Occipital lobe (tissue), 2 donors: ENCODE results near the gene SPTLC2. TPM values are rescaled to one million over a fixed set of nuclear protein-coding genes. Genes with fewer than 3 reads are reported as not detected.

Source experiments
- DNase-seq: peaks from one replicate; lab custom pipeline; 2025; lab: John Stamatoyannopoulos, UW
- total RNA-seq: library from RNA; depleted of rRNA; stranded (reverse); fragments of >200 nt; gene quantifications from one replicate; pipeline ENCODE4 v1.2.3, GENCODE V29; 2014

SPTLC2 gene
- total RNA-seq, 1 donor from 2014 or later: 29.2 TPM

DNA sequence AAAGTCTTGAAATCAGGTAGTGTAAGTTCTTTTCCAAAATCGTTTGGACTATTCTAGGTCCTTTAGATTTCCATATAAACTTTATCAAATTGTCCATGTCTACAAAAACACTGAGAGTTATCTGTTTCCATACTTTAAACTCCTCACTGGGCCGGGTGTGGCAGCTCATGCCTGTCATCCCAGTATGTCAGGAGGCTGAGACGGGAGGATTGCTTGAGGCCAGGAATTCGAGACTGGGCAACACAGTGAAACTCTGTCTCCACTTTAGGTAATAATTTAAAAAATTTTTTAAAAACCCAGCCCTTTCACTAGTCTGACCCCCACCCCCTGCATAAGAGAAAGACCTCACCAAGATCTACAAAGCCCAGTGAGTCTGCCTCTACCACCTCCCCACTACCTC lies 111.4 kb downstream of the SPTLC2 start:
- DNase-seq: no peak

DNA sequence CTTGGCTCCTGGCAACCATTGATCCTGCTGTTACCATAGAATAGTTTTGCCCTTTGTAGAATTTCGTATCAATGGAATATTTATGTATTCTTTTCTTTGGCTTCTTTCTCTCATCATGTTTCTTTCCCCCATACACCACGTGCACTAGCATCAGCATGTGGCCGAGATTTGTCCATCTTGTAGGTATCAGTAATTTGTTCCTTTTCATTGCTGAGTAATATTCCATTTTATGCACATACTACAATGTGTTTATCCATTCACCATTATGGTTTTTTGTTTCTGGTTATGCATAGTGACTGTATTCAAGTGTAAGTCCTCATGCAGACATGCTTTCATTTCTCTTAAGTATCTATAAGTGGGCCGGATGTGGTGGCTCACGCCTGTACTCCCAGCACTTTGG lies 113.3 kb downstream of the SPTLC2 start:
- no peak for DNase-seq

- no peak for DNase-seq
These were observed 114.2 kb downstream of the SPTLC2 start for GRCh38 chr14:77502109-77502782.

DNA sequence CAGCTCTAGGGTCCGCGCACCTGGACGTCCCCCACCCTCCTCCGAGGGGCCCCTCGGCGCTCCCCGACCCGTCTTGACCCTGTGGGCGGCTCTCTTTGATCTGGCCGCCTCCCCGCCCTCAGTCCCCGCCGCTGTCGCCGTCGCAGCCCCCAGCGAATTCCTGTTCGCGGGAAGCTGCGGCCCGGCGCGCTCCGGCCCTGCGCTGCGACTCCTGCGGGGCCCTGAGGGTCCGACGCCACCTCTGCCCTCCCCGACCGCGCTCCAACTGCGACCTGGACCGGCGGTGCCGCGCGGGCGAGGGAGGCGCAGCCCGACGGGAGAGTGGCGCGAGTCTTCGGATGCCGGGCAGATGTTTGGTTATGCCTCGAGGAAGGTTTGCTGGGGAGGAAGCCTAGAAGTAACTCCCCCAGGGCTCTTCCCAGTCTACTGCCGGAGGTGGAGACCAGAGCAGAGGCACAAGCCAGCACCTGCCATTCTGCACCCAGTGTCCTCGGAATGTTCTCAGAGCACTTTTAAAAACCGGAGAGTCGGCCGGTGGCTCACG lies 117.4 kb downstream of the SPTLC2 start:
- DNase-seq: no peak

- no peak for DNase-seq
These were observed 118.1 kb downstream of the SPTLC2 start, which contains the start of gene ISM2 for GRCh38 chr14:77498120-77498979. TSS of gene ISM2 (minus strand) at chr14:77498816. CDS start at chr14:77498793, 23 bp downstream.

GRCh38 chr14:77495334-77495733 lies 121.1 kb downstream of the SPTLC2 start:
- peak; percentile 8 for DNase-seq

- DNase-seq: no peak
These were observed 125.4 kb downstream of the SPTLC2 start for GRCh38 chr14:77491056-77491455.

DNA sequence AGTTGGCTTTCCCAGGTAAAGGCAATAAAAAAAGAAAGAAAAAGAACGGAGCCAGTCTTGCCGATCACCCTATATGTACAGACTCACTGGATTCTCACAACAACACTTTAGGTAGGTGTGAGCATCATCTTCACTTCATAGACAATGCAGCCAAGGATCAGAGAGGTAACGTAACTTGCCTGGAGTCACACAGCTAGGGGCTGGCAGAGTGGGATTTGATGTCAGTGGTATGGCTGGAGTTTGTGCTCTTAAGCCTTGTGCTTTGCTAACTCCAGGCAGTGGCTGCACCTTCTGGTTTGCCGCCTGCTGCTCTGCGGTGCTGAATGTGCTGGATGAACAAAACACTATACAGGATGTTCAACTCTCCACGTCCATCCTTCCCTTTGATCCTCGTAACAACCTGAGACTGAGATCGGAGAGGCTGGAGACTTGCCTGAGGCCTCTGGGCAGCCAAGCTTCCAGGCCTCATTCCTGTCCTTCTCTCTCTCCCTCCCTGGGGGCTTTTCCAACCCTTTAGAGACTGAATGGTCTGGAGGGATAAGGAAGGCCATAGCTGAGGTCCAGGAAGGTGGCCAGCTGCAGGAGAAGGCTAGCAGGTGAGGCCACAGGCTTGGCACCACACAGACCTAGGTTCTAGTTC lies 126.0 kb downstream of the SPTLC2 start:
- DNase-seq: no peak

DNA sequence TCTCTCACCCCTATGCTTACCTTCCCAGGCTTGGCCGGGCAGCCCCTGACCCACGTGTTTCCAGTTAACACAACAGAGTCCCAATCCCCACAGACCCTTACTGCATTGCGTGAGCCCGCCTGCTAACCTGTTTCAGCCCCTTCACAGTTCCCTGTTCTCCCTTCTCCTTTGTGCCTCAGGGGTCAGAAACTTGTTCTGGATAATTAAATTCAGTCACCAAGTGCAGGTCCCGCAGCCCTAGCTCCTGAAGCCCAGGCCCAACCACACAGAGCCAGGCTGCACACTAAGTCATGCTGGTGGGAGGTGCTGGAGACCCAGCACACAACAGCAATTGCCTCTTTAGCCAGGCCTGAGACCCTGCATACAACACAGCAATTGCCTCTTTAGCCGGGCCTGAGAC lies 127.4 kb downstream of the SPTLC2 start:
- DNase-seq: no peak

DNA sequence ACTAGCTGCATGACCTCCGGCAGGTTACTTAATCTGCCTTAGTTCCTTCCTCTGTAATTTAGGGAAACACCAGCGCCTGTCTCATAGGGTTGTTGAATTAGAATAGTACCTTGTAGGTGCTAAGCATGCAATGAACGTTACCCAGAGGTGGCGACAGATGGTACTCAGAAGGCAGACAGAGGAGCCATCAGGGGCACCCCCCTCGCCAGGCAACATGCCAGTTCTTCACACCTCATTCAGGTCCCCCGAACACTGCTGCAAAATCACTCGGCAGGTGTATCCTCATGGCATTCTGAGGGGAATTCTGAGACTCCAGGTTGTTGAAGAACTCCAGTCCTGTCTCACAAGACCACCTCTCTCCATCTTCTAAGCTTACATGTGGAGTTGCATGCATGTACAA lies 127.9 kb downstream of the SPTLC2 start:
- no peak for DNase-seq

DNA sequence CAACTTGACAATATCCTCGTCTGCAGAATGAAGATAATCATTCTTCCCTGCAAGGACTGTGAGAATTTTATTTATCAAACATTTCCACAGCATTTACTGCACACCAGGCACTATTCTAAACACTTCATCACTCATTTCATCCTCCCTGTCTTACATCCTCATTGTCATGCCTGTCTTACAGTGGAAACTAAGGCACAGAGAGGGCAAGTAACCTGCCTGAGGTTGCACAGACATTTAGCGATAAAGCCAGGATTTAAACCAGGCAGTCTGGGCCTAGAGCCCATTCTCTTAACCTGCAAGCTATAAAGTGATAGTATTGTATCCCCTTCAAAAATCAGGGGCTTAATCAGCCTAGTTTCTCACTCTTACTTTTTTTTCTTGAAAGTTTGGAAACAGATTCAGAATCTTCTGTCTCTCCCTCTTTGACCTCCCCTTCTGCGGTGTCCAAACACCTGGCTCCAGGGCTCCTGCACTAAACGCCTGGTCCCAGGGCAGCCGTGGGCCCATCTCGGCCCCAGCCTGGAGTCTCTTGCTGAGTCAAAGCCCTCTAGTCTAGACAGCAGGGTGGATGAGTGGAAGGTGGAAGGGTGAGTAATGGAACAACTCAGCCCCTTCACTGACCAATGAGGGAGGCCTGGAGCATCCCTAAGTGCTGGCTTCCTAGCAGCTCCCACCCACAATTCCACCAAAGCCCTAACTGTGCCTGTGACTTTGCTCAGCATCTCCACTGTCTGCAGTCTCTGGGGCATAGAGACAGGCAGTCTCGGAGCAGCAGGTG lies 130.3 kb downstream of the SPTLC2 start:
- DNase-seq: no peak

GRCh38 chr14:77485256-77485655 lies 131.2 kb downstream of the SPTLC2 start:
- no peak for DNase-seq

- DNase-seq: no peak
These were observed 134.0 kb downstream of the SPTLC2 start for GRCh38 chr14:77482422-77482821.

GRCh38 chr14:77478796-77479195 lies 137.6 kb downstream of the SPTLC2 start:
- DNase-seq: no peak

- no peak for DNase-seq
These were observed 138.4 kb downstream of the SPTLC2 start for GRCh38 chr14:77478029-77478428.

DNA sequence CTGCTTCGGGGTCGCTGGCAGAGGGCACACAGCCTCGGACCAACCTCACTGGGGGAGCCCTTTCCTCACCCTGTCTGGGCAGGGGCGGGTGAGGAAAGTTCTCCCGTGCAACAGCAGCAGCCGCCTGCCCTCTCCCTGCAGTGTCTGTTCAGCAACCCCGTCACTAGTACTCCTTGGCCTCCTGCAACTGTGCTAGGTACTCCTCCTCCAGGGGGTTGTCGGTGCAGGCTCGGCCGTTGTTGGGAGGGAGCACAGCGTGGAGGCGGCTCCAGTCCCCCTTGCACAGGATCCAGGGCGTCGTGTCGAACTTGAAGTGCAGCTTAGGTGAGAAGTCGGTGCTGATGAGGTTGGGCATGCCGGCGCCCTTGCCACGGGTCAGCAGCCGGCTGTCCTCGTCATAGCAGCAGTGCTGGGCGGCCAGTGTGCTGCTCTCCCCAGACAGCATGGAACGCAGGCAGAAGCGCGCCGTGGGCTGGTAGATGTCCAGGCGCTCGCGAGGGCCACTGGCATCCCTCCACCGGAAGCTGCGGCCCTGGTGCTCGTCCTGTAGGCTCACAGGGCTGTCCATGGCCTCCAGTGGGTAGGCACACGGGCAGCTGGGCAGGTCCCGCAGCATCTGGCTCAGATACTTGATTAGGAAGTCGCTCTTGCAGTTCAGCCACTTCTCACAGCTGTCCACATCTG lies 140.9 kb downstream of the SPTLC2 start:
- DNase-seq: no peak

DNA sequence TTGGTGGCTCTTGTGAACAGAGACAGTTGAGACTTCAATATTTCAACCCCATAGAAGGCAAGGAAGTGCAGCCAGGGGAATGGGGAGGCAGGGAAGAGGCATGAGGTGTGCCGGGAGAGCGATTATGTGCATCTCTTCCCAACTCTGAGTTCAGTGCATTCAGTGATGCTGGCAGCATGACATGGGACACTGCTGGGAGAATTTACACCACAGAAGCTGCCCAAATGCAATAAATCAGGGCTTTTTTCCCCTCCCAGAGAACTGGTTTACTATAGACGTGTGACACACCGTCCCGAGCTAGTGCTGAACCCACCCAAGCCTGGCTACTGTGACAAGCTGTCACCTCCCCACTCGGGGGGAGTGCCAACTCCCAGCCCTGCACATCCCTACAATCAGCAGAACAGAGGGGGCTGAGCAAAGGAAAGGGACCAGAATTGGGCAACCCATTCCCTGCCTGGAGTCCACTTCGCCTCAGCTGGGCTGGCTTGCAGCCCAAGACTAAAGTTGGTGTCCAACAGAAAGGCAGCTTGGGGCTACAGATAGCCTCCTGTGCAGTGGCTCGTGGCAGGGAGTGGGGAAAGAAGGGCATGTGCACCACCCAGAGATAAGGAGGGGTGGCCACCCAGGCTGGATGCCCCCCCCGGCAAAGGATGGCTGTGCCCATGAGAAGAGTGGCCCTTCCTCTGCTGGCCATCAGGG lies 141.8 kb downstream of the SPTLC2 start:
- no peak for DNase-seq

DNA sequence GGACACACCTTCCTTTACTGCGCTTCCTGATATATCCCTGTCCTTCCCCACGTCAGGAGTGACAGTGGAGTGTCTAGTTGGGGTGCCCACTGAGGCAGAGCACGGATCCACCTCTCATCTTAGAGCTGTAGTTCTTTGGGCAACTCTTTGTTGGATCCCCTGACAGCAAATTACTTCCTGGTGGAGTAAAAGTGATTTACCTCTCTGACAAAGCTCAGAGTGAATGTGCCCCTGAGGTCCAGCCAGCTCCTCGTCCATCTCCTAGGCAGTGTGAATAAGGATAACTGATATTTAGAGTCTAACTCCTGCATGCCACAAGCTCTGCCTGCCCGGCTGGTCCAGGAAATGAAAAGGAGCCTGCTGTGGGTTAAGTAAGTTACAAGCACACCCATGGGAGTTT lies 142.5 kb downstream of the SPTLC2 start:
- no peak for DNase-seq

DNA sequence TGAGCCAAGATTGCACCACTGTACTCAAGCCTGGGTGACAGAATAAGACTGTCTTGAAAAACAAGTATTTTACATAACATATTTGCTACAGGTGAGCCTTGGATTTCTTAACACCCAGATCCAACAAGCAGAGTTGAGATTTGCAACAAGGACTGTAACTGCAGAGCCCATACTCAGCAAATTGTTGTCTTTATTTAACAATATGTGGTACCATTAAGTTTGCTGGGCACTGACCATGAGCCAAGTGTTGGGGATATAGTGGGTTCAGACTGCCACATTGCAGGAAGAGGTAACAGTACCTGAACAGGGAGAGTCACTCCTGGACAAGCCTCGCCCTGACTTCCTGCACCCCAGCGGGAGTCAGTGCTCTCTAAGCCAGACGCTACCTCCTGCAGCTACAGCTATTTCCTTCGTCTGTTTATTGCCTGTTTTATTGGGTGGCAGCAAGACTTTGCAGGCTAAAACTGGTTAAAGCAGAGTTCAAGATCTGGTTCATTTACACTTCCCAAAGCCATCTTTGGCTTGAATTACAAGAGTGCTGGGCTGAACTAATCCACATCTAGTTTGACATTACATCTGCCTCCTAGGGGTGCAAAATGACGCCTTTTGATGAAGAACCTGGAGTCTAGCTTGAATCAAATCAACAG lies 146.1 kb downstream of the SPTLC2 start:
- no peak for DNase-seq

- no peak for DNase-seq
These were observed 146.9 kb downstream of the SPTLC2 start for GRCh38 chr14:77469539-77469938.
